A549 (cell line): ENCODE data around the gene FCER1G. TPM values are rescaled to one million over a fixed set of nuclear protein-coding genes. Genes with fewer than 3 reads are reported as not detected.

Experiments
- ATAC-seq, 2 experiments: fragments of 200-7000 bp in 1 of 2; fragments of >200 bp in 1 of 2; cut with Nextera tagmentation in 1 of 2; cut with Tn5 transposase in 1 of 2; 3 replicates each; pipeline versions ENCODE4 v1.8.0 to v1.9.1; 2018 to 2020; ENCODE audit warnings: mild to moderate bottlenecking in 1 of 2, moderate library complexity in 1 of 2
- CTCF ChIA-PET: fragments of 300-600 bp; sonication (Branson Sonifier 250); formaldehyde crosslinking; extraction: SDS; loops from one replicate; lab custom pipeline; 2021; ENCODE audit warnings: antibody characterized with exemption, inconsistent platforms; lab: Yijun Ruan, JAX
- POLR2A ChIA-PET: fragments of 350-600 bp; formaldehyde crosslinking; extraction: SDS; loops from one replicate; lab custom pipeline; 2021; ENCODE audit warnings: antibody characterized with exemption, inconsistent platforms; lab: Yijun Ruan, JAX
- DNase-seq, 2 experiments: peaks; one replicate each; pipeline versions ENCODE4 v3.0.0 to v3.0.0-alpha.2; 2011 to 2016; ENCODE audit warnings: low read depth in 1 of 2, low spot score in 1 of 2
- FAIRE-seq: peaks from 2 replicates; lab custom pipeline; 2011; peaks lifted over from hg19 to GRCh38; lab: Jason Lieb, UNC
- H3K27ac ChIP-seq, 2 experiments: fragments of >200 bp; sonication (Bioruptor Twin); formaldehyde crosslinking; 3 replicates each; pipeline ENCODE4 v1.5.1; 2016 to 2017
- H3K4me1 ChIP-seq: fragments of >200 bp; sonication (Bioruptor Twin); formaldehyde crosslinking; 3 replicates; pipeline ENCODE4 v1.6.1; 2016
- H3K4me2 ChIP-seq: fragments of >200 bp; sonication (Bioruptor Twin); formaldehyde crosslinking; 3 replicates; pipeline ENCODE4 v1.6.1; 2016
- H3K4me3 ChIP-seq: fragments of >200 bp; sonication (Bioruptor Twin); formaldehyde crosslinking; 3 replicates; pipeline ENCODE4 v1.5.1; 2016
- H3K9me3 ChIP-seq: fragments of >200 bp; sonication (Bioruptor Twin); formaldehyde crosslinking; 3 replicates; pipeline ENCODE4 v1.6.1; 2016
- ATOH8 ChIP-seq: fragments of 250-450 bp; sonication (Bioruptor Pico); IDR thresholded peaks from 2 replicates; pipeline ENCODE4 v1.5.0; 2020; ENCODE audit warnings: low read depth, mild to moderate bottlenecking, moderate library complexity
- CTCF ChIP-seq: fragments of >200 bp; sonication (Bioruptor Twin); formaldehyde crosslinking; IDR thresholded peaks from 3 replicates; pipeline ENCODE4 v1.5.1; 2016
- GATA3 ChIP-seq: IDR thresholded peaks from 2 replicates; pipeline ENCODE4 v1.6.1; 2012; ENCODE audit warnings: borderline replicate concordance
- HDAC2 ChIP-seq: fragments of 200-600 bp; sonication (generic); IDR thresholded peaks from 2 replicates; pipeline ENCODE4 v1.6.1; 2016
- HOXB5 ChIP-seq: fragments of 250-450 bp; sonication (Bioruptor Pico); IDR thresholded peaks from 2 replicates; pipeline ENCODE4 v1.5.0; 2020; ENCODE audit warnings: mild to moderate bottlenecking, moderate library complexity
- JUN ChIP-seq, 2 experiments: fragments of >200 bp; sonication (Bioruptor Twin); formaldehyde crosslinking; IDR thresholded peaks; 2 replicates in 1 of 2; 3 replicates in 1 of 2; pipeline ENCODE4 v1.6.1; 2016 to 2017
- JUNB ChIP-seq: fragments of >200 bp; sonication (Bioruptor Twin); formaldehyde crosslinking; IDR thresholded peaks from 2 replicates; pipeline ENCODE4 v1.6.1; 2016
- KDM5A ChIP-seq: fragments of 200-600 bp; sonication (generic); IDR thresholded peaks from 2 replicates; pipeline ENCODE4 v1.6.1; 2016; ENCODE audit warnings: antibody characterized with exemption, mild to moderate bottlenecking
- MAZ ChIP-seq: fragments of 150-350 bp; IDR thresholded peaks from 2 replicates; pipeline ENCODE4 v1.6.1; 2014; ENCODE audit warnings: antibody characterized with exemption, low read depth, low read length, borderline replicate concordance
- NPAS2 ChIP-seq: fragments of 250-450 bp; sonication (Bioruptor Pico); IDR thresholded peaks from 2 replicates; pipeline ENCODE4 v1.8.0; 2022; ENCODE audit warnings: mild to moderate bottlenecking, moderate library complexity, borderline replicate concordance
- PHF8 ChIP-seq: fragments of 200-600 bp; sonication (generic); IDR thresholded peaks from 2 replicates; pipeline ENCODE4 v1.6.1; 2016; ENCODE audit warnings: low read depth, mild to moderate bottlenecking, antibody characterized with exemption, moderate library complexity, borderline replicate concordance
- RAD21 ChIP-seq, 2 experiments: fragments of >200 bp in 1 of 2; sonication (Bioruptor Twin) in 1 of 2; formaldehyde crosslinking in 1 of 2; IDR thresholded peaks in 1 of 2; conservative IDR thresholded peaks in 1 of 2; 2 replicates in 1 of 2; 3 replicates in 1 of 2; pipeline ENCODE4 v1.6.1; 2012 to 2018; ENCODE audit warnings: inconsistent platforms in 1 of 2
- RCOR1 ChIP-seq: fragments of 150-350 bp; IDR thresholded peaks from 2 replicates; pipeline ENCODE4 v1.6.1; 2014; ENCODE audit warnings: antibody characterized with exemption, low read length, low read depth
- REST ChIP-seq: fragments of 200-600 bp; sonication (generic); IDR thresholded peaks from 2 replicates; pipeline ENCODE4 v1.6.1; 2016; ENCODE audit warnings: antibody characterized with exemption, mild to moderate bottlenecking, moderate library complexity
- ZFP36 ChIP-seq: fragments of 450-650 bp; IDR thresholded peaks from 2 replicates; pipeline ENCODE4 v1.6.1; 2014; ENCODE audit warnings: borderline replicate concordance; ENCODE audit not compliant: partially characterized antibody
- WGBS: methylation state at CpG from one replicate; pipeline ENCODE4 v1.1.6; 2017; ENCODE audit errors: missing lambda C conversion rate; 5-methylcytosine and 5-hydroxymethylcytosine counted together
- polyA plus RNA-seq, 4 experiments: library from polyadenylated mRNA; depleted of rRNA in 3 of 4; stranded (reverse); fragments of >200 nt; fragmentation: RNase III in 1 of 4; extraction: RNeasy Plus Mini Kit Qiagen cat#74134 plus additional on column Dnase treatment in 1 of 4; gene quantifications; 2 replicates in 3 of 4; 3 replicates in 1 of 4; pipeline ENCODE4 v1.2.3, GENCODE V29; 2011 to 2017

FCER1G gene
- polyA plus RNA-seq, 2 of the 4 experiments (the other 2 are of a cell fraction), result 0.40 TPM; not detected in 1

- WGBS, result 89% methylated on average over 7 of the region's 7 CpGs
Observed at GRCh38 chr1:161230762-161231161, 15.7 kb downstream of the FCER1G start.

GRCh38 chr1:161233102-161233501 lies 18.0 kb downstream of the FCER1G start:
- no peak for FAIRE-seq
- ATAC-seq, result no peak
- TF ChIP-seq JUN (IDR thresholded peaks at IDR 0.05) (no peak), RCOR1 (no peak), JUNB (no peak)
- no peak overlapping the region for H3K4me2 ChIP-seq
- 82% methylated on average over 9 of the region's 9 CpGs for WGBS
- no peak overlapping the region for H3K4me3 ChIP-seq
- H3K4me1 ChIP-seq, result no peaks in the 10 kb centered on the region
- POLR2A ChIA-PET, result interaction anchor here (0.8 kb wide), 1 partner anchor 31 kb away, joined by 3 read pairs; no protein-coding TSS in a partner anchor
- no peak for DNase-seq
- no peak overlapping the region for H3K27ac ChIP-seq
- CTCF ChIA-PET, result interaction anchor here (1.1 to 20.1 kb wide), 6 partner anchors 9 to 151 kb away, joined by 3 to 319 read pairs (median 35); partner anchors contain the start of genes FCER1G and NDUFS2
- H3K9me3 ChIP-seq, result no peaks in the 10 kb centered on the region

More at GRCh38 chr1:161230762-161231161, 15.7 kb downstream of the FCER1G start:
- H3K4me1 ChIP-seq, result peaks cover 13% of the 10 kb centered on the region
- ATAC-seq (no peak), DNase-seq (no peak), FAIRE-seq (no peak)
- ChIA-PET CTCF (interaction anchor here (0.7 to 20.1 kb wide), 11 partner anchors 13 to 189 kb away, joined by 3 to 319 read pairs (median 60); partner anchors contain the start of genes FCER1G and NDUFS2), POLR2A (no interaction called here)
- no peaks in the 10 kb centered on the region for H3K9me3 ChIP-seq
- TF ChIP-seq MAZ (no peak), GATA3 (no peak), RCOR1 (no peak), ATOH8 (CRISPR knock-in tag) (no peak), KDM5A (no peak), REST (no peak), HOXB5 (CRISPR knock-in tag) (no peak), NPAS2 (CRISPR knock-in tag) (no peak), CTCF (no peak), ZFP36 (no peak), RAD21 (conservative IDR thresholded peaks at IDR 0.05 in 1 of 2, IDR thresholded peaks at IDR 0.05 in 1 of 2) (no peak), PHF8 (no peak), HDAC2 (no peak)
- TF ChIP-seq, all 56 proteins: peak for 0
- H3K4me2 ChIP-seq, result no peak overlapping the region
- no peak overlapping the region for H3K27ac ChIP-seq
- no peak overlapping the region for H3K4me3 ChIP-seq
